Measurements from ENCODE around the gene PRKD3. TPM values are rescaled to one million over a fixed set of nuclear protein-coding genes. Genes with fewer than 3 reads are reported as not detected.
A peak's percentile ranks its signal among the peaks of the same experiment; 100 is the strongest.
"Not testable (repeated sequence)": the region's sequence is repeated elsewhere in the genome, so short reads cannot be mapped to it uniquely, and the experiment has no call there.

Gene PRKD3
- total RNA-seq, 2 experiments from 2014 or later: 22.5 to 24.7 TPM

DNA sequence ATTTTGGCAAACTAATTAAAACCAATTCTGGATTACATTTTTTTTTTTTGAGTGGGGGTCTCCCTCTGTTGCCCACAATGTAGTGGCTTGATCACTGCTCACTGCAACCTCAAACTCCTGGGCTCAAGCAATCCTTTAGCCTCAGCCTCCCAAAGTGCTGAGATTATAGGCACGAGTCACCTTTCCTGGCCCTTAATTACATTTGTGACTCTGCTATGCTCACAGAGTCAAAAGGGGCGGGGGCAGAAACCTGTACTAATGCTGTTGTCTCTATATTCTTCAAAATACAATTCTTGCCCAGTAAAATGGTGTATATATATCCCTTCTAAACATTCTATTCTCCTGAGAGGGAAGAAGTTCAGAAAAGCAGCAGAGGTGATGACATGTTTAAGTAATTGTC, 23.2 kb downstream of the PRKD3 start:
- Mint-ChIP-seq H3K4me1 (ENCODE audit: low read depth) (peaks cover 26% of the 10 kb centered on the region), H3K9me3 (no peaks in the 10 kb centered on the region), H3K36me3 (peaks cover 6% of the 10 kb centered on the region), H3K27me3 (no peaks in the 10 kb centered on the region), H3K27ac (no peak overlapping the region), H3K4me3 (no peak overlapping the region)
- DNase-seq: no peak
- CTCF ChIA-PET: no interaction called here
- intact Hi-C loops (cut with micrococcal nuclease): no loop called here
- POLR2A ChIA-PET: interaction anchor here (0.6 kb wide), 1 partner anchor 62 kb away, joined by 3 read pairs; no protein-coding TSS in a partner anchor

DNA sequence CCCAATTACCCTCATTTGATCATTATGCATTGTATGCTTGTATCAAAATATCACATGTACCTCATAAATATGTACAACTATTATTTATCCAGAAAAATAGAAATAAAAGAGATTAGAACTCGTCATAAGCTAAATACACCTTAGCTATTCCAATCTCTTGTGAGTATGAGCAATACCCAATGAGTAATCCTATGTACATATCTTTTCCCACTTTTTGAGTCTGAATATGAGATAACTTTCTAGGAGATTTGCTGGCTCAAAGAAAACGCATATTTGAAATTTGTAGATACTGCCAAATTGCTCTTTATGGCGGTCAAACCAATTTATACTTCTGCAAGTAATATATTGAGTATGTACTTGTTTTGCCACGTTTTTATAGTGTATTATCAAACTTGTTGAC, 24.1 kb downstream of the PRKD3 start:
- Mint-ChIP-seq H3K9me3 (no peaks in the 10 kb centered on the region), H3K27ac (no peak overlapping the region), H3K4me1 (ENCODE audit: low read depth) (peaks cover 22% of the 10 kb centered on the region), H3K36me3 (peaks cover 6% of the 10 kb centered on the region), H3K27me3 (no peaks in the 10 kb centered on the region), H3K4me3 (no peak overlapping the region)
- intact Hi-C loops (cut with micrococcal nuclease): no loop called here
- ChIA-PET POLR2A (interaction anchor here (0.6 kb wide), 1 partner anchor 61 kb away, joined by 3 read pairs; no protein-coding TSS in a partner anchor), CTCF (no interaction called here)
- DNase-seq: no peak

DNA sequence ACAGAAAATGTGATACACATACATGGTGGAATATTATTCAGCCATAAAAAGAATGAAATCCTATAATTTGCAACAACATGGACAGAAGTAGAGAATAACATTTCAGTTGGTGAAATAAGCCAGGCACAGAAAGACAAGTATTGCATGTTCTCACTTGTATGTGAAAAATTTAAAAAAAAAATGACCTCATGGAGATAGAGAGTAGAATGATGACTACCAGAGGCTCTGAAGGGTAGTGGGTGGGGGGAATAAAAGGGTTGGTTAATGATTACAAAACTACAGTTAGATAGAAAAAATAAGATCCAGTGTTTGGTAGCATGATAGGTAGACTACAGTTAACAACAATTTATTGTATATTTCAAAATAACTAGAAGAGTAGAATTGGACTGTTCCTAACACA, 24.5 kb downstream of the PRKD3 start:
- Mint-ChIP-seq H3K4me1 (ENCODE audit: low read depth) (peaks cover 18% of the 10 kb centered on the region), H3K27me3 (no peaks in the 10 kb centered on the region), H3K36me3 (peaks cover 6% of the 10 kb centered on the region), H3K9me3 (no peaks in the 10 kb centered on the region), H3K4me3 (no peak overlapping the region), H3K27ac (no peak overlapping the region)
- ChIA-PET POLR2A (no interaction called here), CTCF (no interaction called here)
- intact Hi-C loops (cut with micrococcal nuclease): no loop called here
- no peak for DNase-seq

GRCh38 chr2:37297632-37298031, 27.0 kb downstream of the PRKD3 start:
- H3K27me3 Mint-ChIP-seq: no peaks in the 10 kb centered on the region
- no peak overlapping the region for H3K4me3 Mint-ChIP-seq
- ChIA-PET CTCF (no interaction called here), POLR2A (no interaction called here)
- intact Hi-C loops (cut with micrococcal nuclease): no loop called here
- no peak overlapping the region for H3K27ac Mint-ChIP-seq
- H3K9me3 Mint-ChIP-seq: no peaks in the 10 kb centered on the region
- H3K36me3 Mint-ChIP-seq: peaks cover 3% of the 10 kb centered on the region
- no peak for DNase-seq
- H3K4me1 Mint-ChIP-seq (ENCODE audit: low read depth): peaks cover 17% of the 10 kb centered on the region

DNA sequence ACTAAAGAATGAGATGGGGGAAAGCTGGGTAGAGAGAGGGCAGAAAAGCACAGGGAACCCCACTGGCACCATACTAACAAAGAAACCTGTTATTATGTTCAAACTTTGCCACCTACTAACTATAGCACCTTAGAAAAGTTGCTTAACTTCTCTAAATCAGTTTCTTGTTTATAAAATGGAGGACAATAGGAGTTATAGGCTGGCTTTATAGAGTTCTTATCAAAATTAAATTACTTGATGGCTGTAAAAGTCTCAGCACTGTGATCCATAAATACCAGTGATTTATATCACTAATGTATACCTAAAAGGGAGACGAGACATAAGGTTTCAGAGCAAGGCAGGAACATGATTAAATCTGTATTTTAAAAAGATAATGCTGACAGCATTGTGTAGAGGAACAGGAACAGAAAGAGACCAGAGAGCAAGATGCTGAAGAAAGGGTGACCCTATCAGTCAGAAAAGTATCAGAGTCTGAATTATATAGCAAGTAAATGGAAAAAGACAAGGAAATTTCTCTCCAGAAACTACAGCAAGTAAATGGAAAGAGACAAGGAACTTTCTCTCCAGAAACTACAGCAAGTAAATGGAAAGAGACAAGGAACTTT, 29.1 kb downstream of the PRKD3 start:
- CTCF ChIA-PET: no interaction called here
- Mint-ChIP-seq H3K4me3 (no peak overlapping the region), H3K27me3 (no peaks in the 10 kb centered on the region), H3K4me1 (ENCODE audit: low read depth) (peaks cover 14% of the 10 kb centered on the region), H3K9me3 (no peaks in the 10 kb centered on the region), H3K36me3 (peaks cover 8% of the 10 kb centered on the region), H3K27ac (no peak overlapping the region)
- intact Hi-C loops (cut with micrococcal nuclease): no loop called here
- POLR2A ChIA-PET: no interaction called here
- DNase-seq: no peak

DNA sequence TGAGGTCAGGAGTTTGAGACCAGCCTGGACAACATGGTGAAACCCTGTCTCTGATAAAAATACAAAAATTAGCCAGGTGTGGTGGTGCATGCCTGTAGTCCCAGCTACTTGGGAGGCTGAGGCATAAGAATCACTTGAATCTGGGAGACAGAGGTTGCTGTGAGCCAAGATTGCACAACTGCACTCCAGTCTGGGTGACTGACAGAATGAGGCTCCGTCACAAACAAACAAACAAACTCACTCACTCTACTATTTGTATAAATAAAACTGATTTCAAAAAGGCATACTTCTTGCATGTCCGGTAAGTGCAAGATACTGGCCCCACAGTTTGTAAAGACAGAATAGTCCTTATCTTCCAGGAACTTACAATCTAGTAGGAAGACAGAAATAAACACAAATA, 29.8 kb downstream of the PRKD3 start:
- H3K36me3 Mint-ChIP-seq; H3K4me3 Mint-ChIP-seq; H3K4me1 Mint-ChIP-seq (ENCODE audit: low read depth); H3K27ac Mint-ChIP-seq; DNase-seq; CTCF ChIA-PET; H3K27me3 Mint-ChIP-seq; POLR2A ChIA-PET; intact Hi-C loops (cut with micrococcal nuclease); H3K9me3 Mint-ChIP-seq: not testable (repeated sequence)

DNA sequence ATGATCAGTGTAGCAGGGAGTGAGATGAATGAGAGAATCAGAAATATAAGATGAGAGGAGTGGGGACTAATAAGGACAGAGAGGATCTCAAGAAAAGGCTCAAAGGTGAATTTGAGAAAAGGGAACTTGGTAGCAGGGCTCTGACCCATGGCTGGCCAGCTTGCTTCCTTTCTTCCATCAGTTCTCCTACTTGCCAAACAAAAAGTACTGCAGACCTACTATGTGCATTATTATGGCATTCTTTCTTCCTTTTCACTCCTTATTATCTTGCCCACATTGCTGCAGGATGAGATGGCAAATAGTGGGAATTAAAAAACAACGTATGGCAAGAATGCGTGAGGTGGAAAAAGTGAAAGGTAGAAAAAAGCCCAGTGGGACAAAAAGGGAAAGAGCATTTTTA, 33.0 kb downstream of the PRKD3 start:
- Mint-ChIP-seq H3K9me3 (no peaks in the 10 kb centered on the region), H3K27ac (no peak overlapping the region), H3K4me1 (ENCODE audit: low read depth) (peaks cover 2% of the 10 kb centered on the region), H3K4me3 (no peak overlapping the region), H3K36me3 (peaks cover 14% of the 10 kb centered on the region), H3K27me3 (no peaks in the 10 kb centered on the region)
- DNase-seq: no peak
- ChIA-PET CTCF (no interaction called here), POLR2A (no interaction called here)
- intact Hi-C loops (cut with micrococcal nuclease): no loop called here

DNA sequence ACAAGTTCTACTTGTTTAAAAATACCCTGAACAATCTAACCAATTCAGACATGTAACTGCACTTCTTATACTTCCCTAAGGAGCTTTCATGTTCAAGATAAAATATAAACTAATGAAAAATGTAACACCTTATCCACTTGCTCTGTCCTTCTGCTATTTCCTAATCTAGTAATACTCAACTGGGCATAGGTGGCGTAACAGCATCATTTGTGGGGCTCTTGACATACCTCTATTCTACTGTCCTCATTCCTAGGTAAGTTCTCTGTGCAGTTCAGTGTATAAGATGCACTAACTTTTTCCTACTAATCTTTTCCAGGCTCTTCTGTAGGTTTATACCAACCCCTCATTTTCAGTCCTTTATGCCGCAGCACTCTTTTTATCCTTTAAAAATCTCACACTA, 36.7 kb downstream of the PRKD3 start:
- peak; percentile 25 for DNase-seq
- H3K36me3 Mint-ChIP-seq: peaks cover 14% of the 10 kb centered on the region
- no peaks in the 10 kb centered on the region for H3K9me3 Mint-ChIP-seq
- intact Hi-C loops (cut with micrococcal nuclease): no loop called here
- no peaks in the 10 kb centered on the region for H3K4me1 Mint-ChIP-seq (ENCODE audit: low read depth)
- H3K4me3 Mint-ChIP-seq: no peak overlapping the region
- POLR2A ChIA-PET: no interaction called here
- no peaks in the 10 kb centered on the region for H3K27me3 Mint-ChIP-seq
- no peak overlapping the region for H3K27ac Mint-ChIP-seq
- CTCF ChIA-PET: interaction anchor here (0.6 kb wide), 1 partner anchor 20 kb away, joined by 3 read pairs; no protein-coding TSS in a partner anchor

GRCh38 chr2:37284381-37284780, 40.3 kb downstream of the PRKD3 start:
- intact Hi-C loops (cut with micrococcal nuclease): no loop called here
- H3K4me3 Mint-ChIP-seq: no peak overlapping the region
- H3K9me3 Mint-ChIP-seq: no peaks in the 10 kb centered on the region
- DNase-seq: no peak
- ChIA-PET POLR2A (no interaction called here), CTCF (interaction anchor here (1.2 kb wide), 1 partner anchor 593 kb away, joined by 4 read pairs; no protein-coding TSS in a partner anchor)
- H3K27ac Mint-ChIP-seq: no peak overlapping the region
- no peaks in the 10 kb centered on the region for H3K27me3 Mint-ChIP-seq
- peaks cover 11% of the 10 kb centered on the region for H3K36me3 Mint-ChIP-seq
- H3K4me1 Mint-ChIP-seq (ENCODE audit: low read depth): no peaks in the 10 kb centered on the region

DNA sequence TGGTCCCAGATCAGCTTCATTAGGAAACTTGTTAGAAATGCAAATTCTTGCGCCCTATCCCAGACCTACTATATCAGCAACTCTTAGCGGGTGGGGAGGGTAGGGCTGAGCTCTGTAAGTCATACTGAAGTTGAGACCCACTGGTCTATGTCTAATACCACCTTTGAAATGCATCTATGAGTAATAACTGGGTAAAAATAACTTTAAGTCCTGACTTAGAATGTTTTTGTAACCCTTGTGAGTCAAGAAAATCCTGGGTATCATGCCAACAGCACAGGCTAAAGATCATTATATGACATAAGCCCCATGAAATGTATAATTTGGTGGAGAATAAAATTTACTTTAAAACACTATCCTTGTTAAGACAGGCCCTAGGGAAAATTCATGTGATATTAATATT, 41.4 kb downstream of the PRKD3 start:
- ChIA-PET POLR2A (no interaction called here), CTCF (no interaction called here)
- Mint-ChIP-seq H3K9me3 (no peaks in the 10 kb centered on the region), H3K27ac (no peak overlapping the region), H3K4me3 (no peak overlapping the region), H3K27me3 (no peaks in the 10 kb centered on the region), H3K36me3 (peaks cover 10% of the 10 kb centered on the region), H3K4me1 (ENCODE audit: low read depth) (no peaks in the 10 kb centered on the region)
- intact Hi-C loops (cut with micrococcal nuclease): no loop called here
- DNase-seq: no peak

- Mint-ChIP-seq H3K9me3 (no peaks in the 10 kb centered on the region), H3K36me3 (peaks cover 7% of the 10 kb centered on the region), H3K4me1 (ENCODE audit: low read depth) (no peaks in the 10 kb centered on the region), H3K27ac (no peak overlapping the region), H3K27me3 (no peaks in the 10 kb centered on the region), H3K4me3 (no peak overlapping the region)
- POLR2A ChIA-PET: interaction anchor here (0.6 kb wide), 1 partner anchor 328 kb away, joined by 4 read pairs; no protein-coding TSS in a partner anchor
- CTCF ChIA-PET: no interaction called here
- intact Hi-C loops (cut with micrococcal nuclease): no loop called here
- DNase-seq: no peak
Observed at GRCh38 chr2:37282746-37283145, 41.9 kb downstream of the PRKD3 start.

DNA sequence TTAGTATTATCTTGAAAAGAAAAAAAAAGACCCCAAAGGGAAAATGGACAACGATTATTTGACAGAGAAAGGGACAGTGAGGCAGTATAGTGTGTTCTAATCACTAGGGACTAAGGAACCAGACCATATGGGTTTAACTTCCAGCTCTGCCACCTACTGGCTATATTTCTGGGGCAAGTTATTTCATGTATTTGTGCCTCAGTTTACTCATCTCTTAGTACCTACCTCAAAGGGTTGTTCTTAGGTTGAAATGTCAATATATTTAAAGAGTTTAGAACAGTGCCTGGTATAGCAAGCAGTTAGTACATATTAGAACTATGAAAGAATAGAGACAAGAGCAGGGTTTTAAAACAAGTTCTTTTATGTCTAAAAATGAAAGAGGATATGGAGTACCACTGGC, 42.7 kb downstream of the PRKD3 start:
- Mint-ChIP-seq H3K9me3 (no peaks in the 10 kb centered on the region), H3K4me1 (ENCODE audit: low read depth) (no peaks in the 10 kb centered on the region), H3K36me3 (peaks cover 5% of the 10 kb centered on the region), H3K27me3 (no peaks in the 10 kb centered on the region), H3K4me3 (no peak overlapping the region), H3K27ac (no peak overlapping the region)
- intact Hi-C loops (cut with micrococcal nuclease): no loop called here
- CTCF ChIA-PET: no interaction called here
- POLR2A ChIA-PET: no interaction called here
- no peak for DNase-seq

DNA sequence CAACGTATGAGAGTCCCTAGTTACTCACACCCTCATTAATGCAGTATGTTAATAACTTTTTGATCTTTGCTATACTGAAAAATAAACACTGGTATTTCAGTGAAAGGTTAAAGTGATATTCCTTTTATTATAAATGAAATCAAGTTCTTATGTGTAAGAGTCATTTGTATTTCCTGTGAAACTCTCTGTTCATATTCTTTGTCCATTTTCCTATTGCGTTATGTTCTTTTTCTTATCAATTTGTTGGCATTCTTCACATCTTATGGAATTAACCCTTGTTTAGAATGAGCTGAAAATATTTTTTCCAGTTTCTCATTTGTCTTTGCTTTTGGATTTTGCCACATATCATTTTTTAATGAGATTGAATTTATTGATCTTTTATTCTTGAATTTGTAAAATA, 48.3 kb downstream of the PRKD3 start:
- ChIA-PET CTCF (no interaction called here), POLR2A (no interaction called here)
- peaks cover 7% of the 10 kb centered on the region for H3K36me3 Mint-ChIP-seq
- no peaks in the 10 kb centered on the region for H3K4me1 Mint-ChIP-seq (ENCODE audit: low read depth)
- intact Hi-C loops (cut with micrococcal nuclease): no loop called here
- no peak for DNase-seq
- no peaks in the 10 kb centered on the region for H3K27me3 Mint-ChIP-seq
- H3K9me3 Mint-ChIP-seq: no peaks in the 10 kb centered on the region
- H3K27ac Mint-ChIP-seq: no peak overlapping the region
- H3K4me3 Mint-ChIP-seq: no peak overlapping the region
